ENCODE data around the gene RNF213.

DNA sequence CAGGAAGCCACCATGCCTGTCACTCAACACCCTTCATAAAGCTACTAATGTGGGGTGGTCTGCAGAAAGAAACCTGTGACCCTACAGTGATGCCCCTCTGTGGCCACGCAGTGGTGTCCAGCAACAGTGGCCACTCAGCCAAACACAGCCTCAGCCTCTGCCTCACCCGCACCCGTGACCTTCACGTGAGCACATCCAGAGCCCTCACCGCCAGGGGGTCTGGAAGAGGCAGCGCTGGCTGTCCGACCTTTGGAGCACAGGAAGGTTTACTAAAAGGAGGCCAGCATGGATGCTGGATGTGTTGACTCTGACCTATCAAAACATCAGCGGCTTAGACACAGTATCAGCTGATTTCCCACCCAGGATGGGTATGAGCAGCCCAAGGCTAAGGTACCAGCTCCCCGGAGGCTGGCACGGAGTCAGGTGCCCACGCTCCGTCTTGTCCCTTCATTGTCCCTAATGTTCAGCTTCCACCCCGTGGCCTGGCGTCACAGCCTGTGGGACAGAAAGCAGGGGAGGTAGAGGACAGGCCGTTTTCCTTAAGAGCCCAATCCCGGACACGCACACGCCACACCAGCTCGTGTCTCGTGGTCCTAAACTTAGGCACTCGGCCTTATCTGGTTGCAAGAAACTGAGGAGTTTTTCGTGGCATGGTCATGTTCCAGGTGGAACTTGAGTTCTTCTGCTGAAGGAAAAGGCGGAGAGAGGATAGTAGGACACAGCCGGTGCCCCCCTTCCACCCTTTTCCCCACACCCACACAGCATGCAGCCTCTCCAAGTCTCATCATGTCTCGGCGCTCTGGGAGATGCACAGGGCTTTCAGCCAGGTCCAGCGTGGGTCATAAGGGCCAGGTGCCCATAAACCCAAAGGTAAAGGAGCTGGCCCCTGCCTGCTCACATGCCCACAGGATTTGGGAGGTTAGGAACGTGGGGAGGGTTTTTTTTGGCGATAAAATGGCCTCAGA lies 104.6 kb downstream of the RNF213 start:
- TF ChIP-seq, protein P1, sequence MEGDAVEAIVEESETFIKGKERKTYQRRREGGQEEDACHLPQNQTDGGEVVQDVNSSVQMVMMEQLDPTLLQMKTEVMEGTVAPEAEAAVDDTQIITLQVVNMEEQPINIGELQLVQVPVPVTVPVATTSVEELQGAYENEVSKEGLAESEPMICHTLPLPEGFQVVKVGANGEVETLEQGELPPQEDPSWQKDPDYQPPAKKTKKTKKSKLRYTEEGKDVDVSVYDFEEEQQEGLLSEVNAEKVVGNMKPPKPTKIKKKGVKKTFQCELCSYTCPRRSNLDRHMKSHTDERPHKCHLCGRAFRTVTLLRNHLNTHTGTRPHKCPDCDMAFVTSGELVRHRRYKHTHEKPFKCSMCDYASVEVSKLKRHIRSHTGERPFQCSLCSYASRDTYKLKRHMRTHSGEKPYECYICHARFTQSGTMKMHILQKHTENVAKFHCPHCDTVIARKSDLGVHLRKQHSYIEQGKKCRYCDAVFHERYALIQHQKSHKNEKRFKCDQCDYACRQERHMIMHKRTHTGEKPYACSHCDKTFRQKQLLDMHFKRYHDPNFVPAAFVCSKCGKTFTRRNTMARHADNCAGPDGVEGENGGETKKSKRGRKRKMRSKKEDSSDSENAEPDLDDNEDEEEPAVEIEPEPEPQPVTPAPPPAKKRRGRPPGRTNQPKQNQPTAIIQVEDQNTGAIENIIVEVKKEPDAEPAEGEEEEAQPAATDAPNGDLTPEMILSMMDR (IDR thresholded peaks at IDR 0.05; ENCODE audit: low read depth, low read length): no peak
- no peak for TF ChIP-seq EZH2phosphoT487 (IDR thresholded peaks at IDR 0.05; ENCODE audit: low read depth)

Data from OCI-LY3 (cell line).